NCI-H510A treated with DMSO at 0.1 percent for 48 hours (cell line): ENCODE measurements around the gene WWOX.
A peak's percentile ranks its signal among the peaks of the same experiment; 100 is the strongest.

Experiments used
- DNase-seq: peaks from one replicate; lab custom pipeline; 2025; lab: John Stamatoyannopoulos, UW

The WWOX gene

DNA sequence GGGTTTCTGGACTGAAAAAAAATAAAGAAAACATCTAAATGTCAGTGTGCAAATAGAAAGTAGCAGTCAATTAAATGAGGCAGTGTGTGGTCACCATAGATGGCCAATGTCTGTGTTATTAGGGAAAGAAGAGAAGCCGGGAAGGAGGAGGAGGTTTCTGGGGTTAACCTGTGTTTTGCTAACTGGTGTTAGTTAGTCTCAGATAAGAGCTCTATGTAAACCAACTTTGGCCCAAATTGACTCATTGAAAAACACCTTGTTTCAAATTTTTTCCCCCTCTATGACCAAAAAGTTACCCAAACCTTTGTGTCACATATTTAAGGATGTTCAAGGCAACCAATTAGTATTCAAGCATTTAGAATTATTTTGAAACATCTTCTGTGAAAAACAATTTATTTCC lies 970.2 kb downstream of the WWOX start:
- DNase-seq: no peak

- DNase-seq: peak; percentile 28
Measured at GRCh38 chr16:79071424-79071823, 972.0 kb downstream of the WWOX start.

- DNase-seq: no peak
Measured at GRCh38 chr16:79072517-79072916, 973.1 kb downstream of the WWOX start.

DNA sequence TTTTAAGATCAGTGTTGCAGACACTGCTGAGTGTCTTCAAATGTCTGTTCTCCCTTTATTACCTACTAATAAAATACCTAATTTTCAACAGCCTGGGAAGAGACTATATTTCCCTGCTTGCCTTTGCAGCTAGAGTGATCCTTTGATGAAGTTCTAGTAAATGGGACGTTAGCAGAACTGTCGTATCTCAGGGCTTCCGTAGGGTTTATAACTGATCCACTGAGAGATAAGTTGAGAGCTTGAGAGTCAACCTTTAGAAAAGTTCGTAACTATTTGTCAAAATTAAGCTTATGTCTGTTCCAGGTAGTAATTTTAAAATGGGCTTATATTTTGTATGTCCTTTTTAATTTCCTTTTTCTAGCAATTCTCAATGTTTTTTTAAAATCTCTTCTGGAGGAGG lies 974.1 kb downstream of the WWOX start:
- no peak for DNase-seq

- no peak for DNase-seq
Measured at GRCh38 chr16:79074541-79074940, 975.1 kb downstream of the WWOX start.

- no peak for DNase-seq
Measured at GRCh38 chr16:79074951-79075350, 975.5 kb downstream of the WWOX start.

GRCh38 chr16:79076047-79076767 lies 976.8 kb downstream of the WWOX start:
- DNase-seq: no peak

- DNase-seq: no peak
Measured at GRCh38 chr16:79077346-79077745, 977.9 kb downstream of the WWOX start.

DNA sequence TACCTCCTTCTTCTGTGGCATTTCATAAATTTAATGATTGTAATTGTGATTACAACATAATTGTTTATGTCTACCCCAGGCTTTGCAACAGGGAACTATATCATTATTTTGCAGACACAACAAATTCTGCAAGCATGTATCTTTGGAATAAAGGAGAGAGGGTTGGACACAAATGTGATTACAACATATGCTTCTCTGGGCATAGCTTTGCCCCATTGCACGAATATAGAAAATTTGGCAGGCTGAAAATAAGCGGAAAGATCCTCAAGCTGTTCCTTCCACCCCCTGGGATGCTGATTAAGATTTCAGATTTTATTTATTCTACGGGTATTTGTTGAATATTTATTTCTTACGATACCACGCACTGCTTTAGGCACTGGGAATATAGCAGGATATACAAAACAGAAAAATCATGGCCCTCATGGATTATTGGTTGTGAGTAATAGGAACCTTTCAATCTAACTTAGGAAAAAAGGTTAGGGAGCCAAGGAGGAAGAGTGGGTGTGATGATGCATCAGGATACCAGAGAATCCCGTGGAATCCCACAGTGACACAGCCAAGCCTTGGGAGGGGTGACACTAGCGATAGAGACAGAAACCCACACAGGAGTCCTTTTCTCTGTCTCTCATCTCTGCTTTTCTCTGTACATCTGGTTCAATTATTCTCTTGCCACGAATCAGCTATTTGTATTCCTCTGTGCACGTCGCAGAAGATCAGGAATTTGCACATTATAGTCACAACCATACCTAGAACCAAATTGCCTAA lies 980.4 kb downstream of the WWOX start:
- no peak for DNase-seq

DNA sequence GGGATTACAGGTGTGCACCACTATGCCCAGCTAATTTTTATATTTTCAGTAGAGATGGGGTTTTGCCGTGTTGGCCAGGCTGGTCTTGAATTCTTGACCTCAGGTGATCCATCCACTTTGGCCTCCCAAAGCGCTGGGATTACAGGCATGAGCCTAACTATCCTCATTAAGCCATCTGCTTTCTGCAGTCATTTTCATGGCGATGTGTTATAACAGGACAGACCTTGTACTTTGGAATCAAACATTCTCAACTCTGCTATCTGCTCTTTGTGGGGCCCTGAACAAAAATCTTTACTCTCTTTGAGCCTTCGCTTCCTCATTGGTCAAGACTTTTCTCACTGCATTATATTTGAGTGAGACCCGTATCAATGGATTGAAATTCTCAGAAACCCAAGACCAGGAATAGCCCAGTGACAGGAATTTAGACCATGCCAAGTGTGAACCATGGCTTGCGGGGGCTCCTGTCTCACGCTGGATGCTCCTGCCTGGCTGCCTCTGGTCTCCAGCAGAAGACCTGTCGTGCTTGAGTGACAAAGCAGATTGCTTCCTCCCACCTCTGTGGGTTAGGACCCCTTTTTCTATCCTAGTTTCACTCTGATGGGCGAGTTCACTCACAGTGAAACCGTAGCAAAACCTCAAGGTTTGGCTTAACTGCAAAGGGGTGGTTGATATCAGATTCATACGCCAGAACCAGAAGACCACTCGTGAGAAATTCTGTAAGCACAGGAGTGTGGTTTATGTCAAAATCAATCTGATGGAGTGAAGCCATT lies 982.0 kb downstream of the WWOX start:
- no peak for DNase-seq

DNA sequence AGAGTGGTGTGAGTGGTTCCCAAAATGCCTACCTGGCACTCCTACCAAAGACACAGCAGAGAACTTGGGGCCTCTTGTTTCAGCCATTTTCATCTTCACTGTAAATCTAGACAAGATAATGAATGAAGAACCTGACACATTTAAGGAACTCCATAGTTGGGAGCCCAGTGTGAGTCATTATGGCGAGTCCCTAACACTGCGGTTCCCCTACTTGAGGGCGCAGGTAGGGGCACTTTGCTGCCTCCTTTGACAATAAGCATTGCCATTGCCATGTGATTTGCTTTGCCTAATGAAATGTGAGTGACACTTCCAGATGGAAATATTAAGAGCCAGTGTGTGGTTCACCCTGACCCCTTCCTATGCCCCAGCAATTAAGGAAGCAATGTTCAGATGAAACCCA lies 983.5 kb downstream of the WWOX start:
- DNase-seq: no peak

- no peak for DNase-seq
Measured at GRCh38 chr16:79083508-79084299, 984.2 kb downstream of the WWOX start.

GRCh38 chr16:79088971-79089370 lies 989.5 kb downstream of the WWOX start:
- no peak for DNase-seq

DNA sequence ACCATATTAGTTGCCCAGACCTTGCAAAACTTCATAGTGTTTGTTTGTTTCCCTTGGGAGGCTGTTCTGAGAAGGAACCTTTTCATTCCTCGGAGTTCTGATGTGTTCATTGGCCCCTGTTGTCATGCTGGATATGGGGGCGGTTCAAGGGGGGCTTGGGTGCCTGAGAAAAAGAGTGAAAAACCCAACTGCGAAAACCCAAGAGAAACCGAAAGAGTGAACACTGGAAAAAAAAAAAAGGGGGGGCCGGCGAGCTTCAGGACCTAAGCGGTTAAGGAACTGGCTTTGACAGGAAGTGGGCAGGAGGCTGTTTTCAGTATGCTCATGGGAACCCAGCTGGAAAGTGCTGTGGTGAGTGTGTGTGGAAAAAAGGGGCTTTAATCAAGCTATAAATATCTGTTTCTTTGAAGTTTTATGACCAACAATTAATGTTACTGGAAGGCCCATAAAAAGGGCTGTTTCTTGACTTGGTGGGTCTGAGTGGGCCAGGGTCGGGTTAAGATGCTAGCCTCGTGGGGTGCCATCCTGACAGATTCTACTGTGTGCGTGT lies 990.4 kb downstream of the WWOX start:
- DNase-seq: no peak

DNA sequence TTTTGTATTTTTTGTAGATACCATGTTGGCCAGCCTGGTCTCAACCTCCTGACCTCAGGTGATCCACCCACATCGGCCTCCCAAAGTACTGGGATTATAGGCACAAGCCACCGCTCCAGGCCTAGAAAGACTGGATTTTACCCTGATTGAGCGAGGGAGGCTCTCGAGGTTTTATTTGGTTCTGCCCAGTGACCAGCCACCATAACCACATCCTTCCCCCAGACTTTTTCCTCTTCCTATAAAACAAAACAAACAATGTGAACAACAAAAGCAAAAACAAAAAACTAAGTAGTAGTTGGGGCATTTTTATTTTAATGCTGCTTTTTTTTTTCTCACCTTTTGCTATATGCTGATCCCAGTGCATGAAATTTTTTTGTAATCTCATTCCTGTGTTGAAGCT lies 991.5 kb downstream of the WWOX start:
- no peak for DNase-seq

DNA sequence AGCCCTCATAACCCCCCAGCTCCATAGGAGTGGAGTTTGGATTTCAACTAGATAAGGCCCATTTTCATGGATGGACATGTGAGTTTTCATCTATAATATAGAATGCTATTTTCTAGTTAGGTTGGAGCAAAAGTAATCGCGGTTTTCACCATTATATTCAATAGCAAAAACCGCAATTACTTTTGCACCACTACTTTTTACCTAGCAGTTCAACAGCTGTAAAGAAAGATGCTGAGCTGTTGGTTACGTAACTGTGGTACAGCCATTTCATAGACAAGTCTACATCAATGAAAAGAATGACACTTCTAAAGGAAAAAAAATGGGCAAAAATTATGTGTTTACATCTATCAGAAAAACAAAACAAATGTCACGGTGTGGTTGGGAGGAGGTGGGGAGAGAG lies 993.4 kb downstream of the WWOX start:
- no peak for DNase-seq

DNA sequence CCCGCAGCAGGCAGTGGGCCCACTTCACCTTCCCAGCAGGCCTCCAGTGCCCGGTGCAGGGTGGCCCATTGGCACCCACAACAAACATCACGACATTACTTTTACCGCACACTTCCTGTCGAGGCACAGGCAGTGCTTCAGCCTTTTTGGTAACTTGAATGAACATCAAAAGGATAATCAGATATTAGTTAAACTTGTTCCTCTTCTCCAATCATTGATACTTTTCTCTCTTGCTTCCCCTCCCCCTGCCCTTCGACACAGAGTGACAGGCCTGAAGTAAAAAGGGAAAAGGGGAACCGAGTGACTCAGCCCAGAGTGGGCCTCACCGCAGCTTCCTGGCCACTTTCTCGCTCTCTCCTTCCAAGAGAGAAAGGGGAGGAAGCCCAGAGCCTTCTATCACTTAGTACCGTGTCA lies 994.1 kb downstream of the WWOX start:
- no peak for DNase-seq

GRCh38 chr16:79096246-79096645 lies 996.8 kb downstream of the WWOX start:
- DNase-seq: no peak

- DNase-seq: no peak
Measured at GRCh38 chr16:79097166-79097565, 997.7 kb downstream of the WWOX start.

- DNase-seq: no peak
Measured at GRCh38 chr16:79097771-79098170, 998.3 kb downstream of the WWOX start.

GRCh38 chr16:79098907-79099306 lies 999.5 kb downstream of the WWOX start:
- DNase-seq: no peak

DNA sequence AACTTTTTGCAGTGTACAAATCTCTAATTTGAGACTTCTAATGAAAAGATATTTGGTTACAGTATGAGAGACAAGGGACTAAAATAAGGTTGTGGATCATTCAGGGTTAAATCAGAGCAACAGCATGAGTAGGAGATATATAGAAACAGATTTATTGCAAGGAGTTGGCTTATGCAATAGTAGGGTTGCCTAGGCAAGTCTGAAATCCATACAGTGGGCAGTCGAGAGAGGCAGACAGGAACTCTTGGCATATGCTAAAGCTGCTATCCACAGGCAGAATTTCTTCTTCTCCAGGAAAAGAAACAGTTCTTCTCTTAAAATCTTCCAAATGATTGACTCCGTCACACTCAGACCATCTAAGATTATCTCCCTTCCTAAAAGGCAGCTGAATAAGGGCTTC lies 1000.3 kb downstream of the WWOX start:
- no peak for DNase-seq
